ENCODE data around the gene PRRT3.

DNA sequence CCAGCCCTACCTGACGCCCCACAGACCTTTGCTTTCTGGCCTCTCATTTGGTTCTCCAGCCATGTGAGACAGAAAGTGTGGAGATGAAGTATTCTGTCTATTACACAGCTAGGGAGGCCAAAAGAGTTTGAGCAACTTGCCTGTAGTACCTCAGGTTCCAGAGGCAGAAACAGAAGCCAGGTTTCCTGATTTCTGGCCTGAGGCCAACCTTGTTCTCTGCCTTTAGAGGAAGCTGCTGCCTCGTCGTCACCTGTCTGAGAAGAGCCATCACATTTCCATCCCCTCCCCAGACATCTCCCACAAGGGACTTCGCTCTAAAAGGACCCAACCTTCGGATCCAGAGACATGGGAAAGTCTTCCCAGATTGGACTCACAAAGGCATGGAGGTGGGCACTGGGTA is 45.7 kb downstream of the PRRT3 start:
- TF ChIP-seq, protein P1, sequence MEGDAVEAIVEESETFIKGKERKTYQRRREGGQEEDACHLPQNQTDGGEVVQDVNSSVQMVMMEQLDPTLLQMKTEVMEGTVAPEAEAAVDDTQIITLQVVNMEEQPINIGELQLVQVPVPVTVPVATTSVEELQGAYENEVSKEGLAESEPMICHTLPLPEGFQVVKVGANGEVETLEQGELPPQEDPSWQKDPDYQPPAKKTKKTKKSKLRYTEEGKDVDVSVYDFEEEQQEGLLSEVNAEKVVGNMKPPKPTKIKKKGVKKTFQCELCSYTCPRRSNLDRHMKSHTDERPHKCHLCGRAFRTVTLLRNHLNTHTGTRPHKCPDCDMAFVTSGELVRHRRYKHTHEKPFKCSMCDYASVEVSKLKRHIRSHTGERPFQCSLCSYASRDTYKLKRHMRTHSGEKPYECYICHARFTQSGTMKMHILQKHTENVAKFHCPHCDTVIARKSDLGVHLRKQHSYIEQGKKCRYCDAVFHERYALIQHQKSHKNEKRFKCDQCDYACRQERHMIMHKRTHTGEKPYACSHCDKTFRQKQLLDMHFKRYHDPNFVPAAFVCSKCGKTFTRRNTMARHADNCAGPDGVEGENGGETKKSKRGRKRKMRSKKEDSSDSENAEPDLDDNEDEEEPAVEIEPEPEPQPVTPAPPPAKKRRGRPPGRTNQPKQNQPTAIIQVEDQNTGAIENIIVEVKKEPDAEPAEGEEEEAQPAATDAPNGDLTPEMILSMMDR (conservative IDR thresholded peaks at IDR 0.05 in 1 of 2, IDR thresholded peaks at IDR 0.05 in 1 of 2; ENCODE audit: low read depth in 1 of 2, low read length in 2 of 2), result no peak
- TF ChIP-seq EZH2 (IDR thresholded peaks at IDR 0.05; ENCODE audit: low read length, missing control alignments), result no peak

All from fibroblast of lung (primary cell).